Measurements from ENCODE around the gene DHRSX. TPM values are rescaled to one million over a fixed set of nuclear protein-coding genes. Genes with fewer than 3 reads are reported as not detected.

Gene DHRSX
- total RNA-seq, 1 experiment from 2014 or later, result 11.5 TPM

- Histone ChIP-seq H3K27me3 (ENCODE audit: low read length) (no peaks in the 10 kb centered on the region), H3K9me2 (replicated peaks; ENCODE audit: low read length) (no peaks in the 10 kb centered on the region), H3K9me3 (ENCODE audit: low read length) (no peaks in the 10 kb centered on the region), H3K79me2 (ENCODE audit: low read length) (no peaks in the 10 kb centered on the region), H3K4me3 (ENCODE audit: low read length) (no peak overlapping the region), H3F3A (ENCODE audit: low read length, unreplicated experiment) (no peaks in the 10 kb centered on the region), H3K9ac (ENCODE audit: low read length) (no peak overlapping the region), H3K36me3 (ENCODE audit: low read depth, low read length) (no peaks in the 10 kb centered on the region), H3K4me1 (ENCODE audit: insufficient read depth, low read length) (no peaks in the 10 kb centered on the region), H3K27ac (ENCODE audit: low read length) (no peak overlapping the region), H3K4me2 (ENCODE audit: low read length) (no peak overlapping the region), H4K20me1 (ENCODE audit: low read length) (no peaks in the 10 kb centered on the region), H2AFZ (ENCODE audit: low read length) (no peak overlapping the region)
- no TSS peak for BruUV-seq (replicated peaks)
- intact Hi-C loops (cut with micrococcal nuclease), result no loop called here
- ChIA-PET POLR2A (ENCODE audit: unreplicated experiment) (no interaction called here), CTCF (no interaction called here)
- DNase-seq (no peak), ATAC-seq (no peak)
- TF ChIP-seq CTCF (conservative IDR thresholded peaks at IDR 0.05; ENCODE audit: low read depth, low read length), result no peak
These were observed 323.2 kb downstream of the DHRSX start for GRCh38 chrX:2177541-2177940.

- no peaks in the 10 kb centered on the region for H4K20me1 ChIP-seq (ENCODE audit: low read length)
- intact Hi-C loops (cut with micrococcal nuclease), result no loop called here
- ChIA-PET CTCF (no interaction called here), POLR2A (ENCODE audit: unreplicated experiment) (no interaction called here)
- no peak overlapping the region for H3K4me2 ChIP-seq (ENCODE audit: low read length)
- no peaks in the 10 kb centered on the region for H3K9me3 ChIP-seq (ENCODE audit: low read length)
- no peaks in the 10 kb centered on the region for H3K27me3 ChIP-seq (ENCODE audit: low read length)
- ATAC-seq, result no peak
- H2AFZ ChIP-seq (ENCODE audit: low read length), result no peak overlapping the region
- no peak for DNase-seq
- no TSS peak for BruUV-seq (replicated peaks)
- TF ChIP-seq CTCF (conservative IDR thresholded peaks at IDR 0.05; ENCODE audit: low read depth, low read length) (no peak), EZH2 (IDR thresholded peaks at IDR 0.05; ENCODE audit: low read length, unreplicated experiment) (no peak), EZH2phosphoT487 (IDR thresholded peaks at IDR 0.05; ENCODE audit: borderline replicate concordance, low read length) (no peak)
- H3K4me3 ChIP-seq (ENCODE audit: low read length), result no peak overlapping the region
- H3K9me2 ChIP-seq (replicated peaks; ENCODE audit: low read length), result no peaks in the 10 kb centered on the region
- no peaks in the 10 kb centered on the region for H3K79me2 ChIP-seq (ENCODE audit: low read length)
- no peaks in the 10 kb centered on the region for H3K4me1 ChIP-seq (ENCODE audit: insufficient read depth, low read length)
- no peak overlapping the region for H3K9ac ChIP-seq (ENCODE audit: low read length)
- H3F3A ChIP-seq (ENCODE audit: low read length, unreplicated experiment), result no peaks in the 10 kb centered on the region
- no peak overlapping the region for H3K27ac ChIP-seq (ENCODE audit: low read length)
- no peaks in the 10 kb centered on the region for H3K36me3 ChIP-seq (ENCODE audit: low read depth, low read length)
These were observed 324.0 kb downstream of the DHRSX start for GRCh38 chrX:2176733-2177132.

GRCh38 chrX:2176274-2176673, 324.5 kb downstream of the DHRSX start:
- ATAC-seq (no peak), DNase-seq (no peak)
- Histone ChIP-seq H4K20me1 (ENCODE audit: low read length) (no peaks in the 10 kb centered on the region), H3K9me3 (ENCODE audit: low read length) (no peaks in the 10 kb centered on the region), H3K4me1 (ENCODE audit: insufficient read depth, low read length) (no peaks in the 10 kb centered on the region), H3K27ac (ENCODE audit: low read length) (no peak overlapping the region), H2AFZ (ENCODE audit: low read length) (no peak overlapping the region), H3K36me3 (ENCODE audit: low read depth, low read length) (no peaks in the 10 kb centered on the region), H3K4me3 (ENCODE audit: low read length) (no peak overlapping the region), H3F3A (ENCODE audit: low read length, unreplicated experiment) (no peaks in the 10 kb centered on the region), H3K27me3 (ENCODE audit: low read length) (no peaks in the 10 kb centered on the region), H3K79me2 (ENCODE audit: low read length) (no peaks in the 10 kb centered on the region), H3K9ac (ENCODE audit: low read length) (no peak overlapping the region), H3K9me2 (replicated peaks; ENCODE audit: low read length) (no peaks in the 10 kb centered on the region), H3K4me2 (ENCODE audit: low read length) (no peak overlapping the region)
- TF ChIP-seq EZH2 (IDR thresholded peaks at IDR 0.05; ENCODE audit: low read length, unreplicated experiment), result no peak
- no peak for TF ChIP-seq CTCF (conservative IDR thresholded peaks at IDR 0.05; ENCODE audit: low read depth, low read length)
- CTCF ChIA-PET, result no interaction called here
- POLR2A ChIA-PET (ENCODE audit: unreplicated experiment), result no interaction called here
- intact Hi-C loops (cut with micrococcal nuclease), result no loop called here
- no TSS peak for BruUV-seq (replicated peaks)

All from PC-3 (cell line).